ENCODE results near the gene CREB1. TPM values are rescaled to one million over a fixed set of nuclear protein-coding genes. Genes with fewer than 3 reads are reported as not detected.
"Not testable (repeated sequence)": the region's sequence is repeated elsewhere in the genome, so short reads cannot be mapped to it uniquely, and the experiment has no call there.

Gene CREB1
- total and polyA plus RNA-seq, 8 donors, result 61.1 to 83.0 (median 70.9) TPM

GRCh38 chr2:207490441-207490840, 39.3 kb upstream of the CREB1 start:
- TF ChIP-seq CTCF (IDR thresholded peaks at IDR 0.05), result no peak
- Histone ChIP-seq H3K27ac (no peak overlapping the region), H3K27me3 (no peaks in the 10 kb centered on the region), H3K9me3 (no peaks in the 10 kb centered on the region), H3K4me1 (no peaks in the 10 kb centered on the region), H3K4me3 (no peak overlapping the region), H3K36me3 (no peaks in the 10 kb centered on the region)
- no peak for DNase-seq
- ATAC-seq, result no peak
- intact Hi-C loops (cut with DNase I), result no loop called here

DNA sequence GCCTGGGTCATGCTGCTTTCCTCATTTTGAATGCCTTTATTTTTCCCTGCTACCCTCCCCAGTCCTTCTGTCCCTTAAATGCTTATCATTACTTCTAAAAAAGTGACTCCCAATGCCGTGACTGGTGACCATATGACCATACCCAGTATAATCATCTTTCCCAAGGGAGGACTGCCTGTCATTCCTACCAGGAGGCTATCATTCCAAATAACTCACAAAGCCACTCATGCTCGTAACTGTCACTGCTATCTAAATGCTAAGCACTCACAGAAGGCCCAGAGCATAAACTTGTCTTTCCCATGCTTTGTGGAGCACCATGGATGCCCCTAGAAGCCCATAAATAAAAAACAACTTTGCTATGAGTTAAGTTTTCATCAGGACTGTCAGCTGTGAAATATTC, 38.7 kb upstream of the CREB1 start:
- H3K4me3 ChIP-seq, result no peak overlapping the region
- no peak for TF ChIP-seq CTCF (IDR thresholded peaks at IDR 0.05)
- no peaks in the 10 kb centered on the region for H3K9me3 ChIP-seq
- ATAC-seq (no peak), DNase-seq (no peak)
- no peaks in the 10 kb centered on the region for H3K27me3 ChIP-seq
- H3K36me3 ChIP-seq, result no peaks in the 10 kb centered on the region
- H3K27ac ChIP-seq, result no peak overlapping the region
- intact Hi-C loops (cut with DNase I), result no loop called here
- H3K4me1 ChIP-seq, result no peaks in the 10 kb centered on the region

DNA sequence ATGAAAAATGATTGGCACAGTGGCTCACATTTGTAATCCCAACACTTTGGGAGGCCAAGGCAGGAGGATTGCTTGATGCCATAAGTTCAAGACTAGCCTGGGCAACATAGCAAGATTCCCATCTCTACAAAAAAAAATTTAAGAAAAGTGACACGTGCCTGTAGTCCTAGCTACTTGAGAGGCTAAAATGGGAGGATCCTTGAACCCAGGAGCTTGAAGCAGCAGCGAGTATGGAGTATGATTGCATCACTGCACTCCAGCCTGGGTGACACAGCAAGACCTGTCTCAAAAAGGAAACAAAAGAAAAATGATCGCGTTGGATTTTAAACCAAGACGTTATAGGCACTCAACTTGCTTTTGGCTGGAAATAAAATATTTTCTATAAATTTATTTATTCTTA, 37.8 kb upstream of the CREB1 start:
- Histone ChIP-seq H3K4me3 (no peak overlapping the region), H3K9me3 (no peaks in the 10 kb centered on the region), H3K36me3 (no peaks in the 10 kb centered on the region), H3K27ac (no peak overlapping the region), H3K4me1 (no peaks in the 10 kb centered on the region), H3K27me3 (no peaks in the 10 kb centered on the region)
- ATAC-seq (peak; percentile 60), DNase-seq (peak in 1 of 4 donors; percentile 52)
- intact Hi-C loops (cut with DNase I), result no loop called here
- TF ChIP-seq CTCF (IDR thresholded peaks at IDR 0.05), result no peak

- Histone ChIP-seq H3K27me3 (no peaks in the 10 kb centered on the region), H3K4me1 (no peaks in the 10 kb centered on the region), H3K27ac (no peak overlapping the region), H3K4me3 (no peak overlapping the region), H3K9me3 (no peaks in the 10 kb centered on the region), H3K36me3 (no peaks in the 10 kb centered on the region)
- intact Hi-C loops (cut with DNase I), result no loop called here
- ATAC-seq (peak; percentile 15), DNase-seq (no peak)
- no peak for TF ChIP-seq CTCF (IDR thresholded peaks at IDR 0.05)
These were observed 37.3 kb upstream of the CREB1 start for GRCh38 chr2:207492461-207492860.

GRCh38 chr2:207494137-207494536, 35.6 kb upstream of the CREB1 start:
- TF ChIP-seq CTCF (IDR thresholded peaks at IDR 0.05), result no peak
- Histone ChIP-seq H3K4me3 (no peak overlapping the region), H3K27ac (no peak overlapping the region), H3K4me1 (peaks cover 0 to 9% of the 10 kb centered on the region in 2 donors), H3K27me3 (no peaks in the 10 kb centered on the region), H3K36me3 (no peaks in the 10 kb centered on the region), H3K9me3 (no peaks in the 10 kb centered on the region)
- DNase-seq, result no peak
- ATAC-seq, result no peak
- intact Hi-C loops (cut with DNase I), result no loop called here

GRCh38 chr2:207496936-207497335, 32.8 kb upstream of the CREB1 start:
- ATAC-seq; DNase-seq; H3K27ac ChIP-seq; H3K36me3 ChIP-seq; intact Hi-C loops (cut with DNase I); H3K4me3 ChIP-seq; H3K27me3 ChIP-seq; H3K9me3 ChIP-seq: not testable (repeated sequence)
- H3K4me1 ChIP-seq, result peaks cover 0 to 34% of the 10 kb centered on the region in 2 donors
